T47D (cell line): ENCODE measurements around the gene CORO2B.
"Not testable (repeated sequence)": the region's sequence is repeated elsewhere in the genome, so short reads cannot be mapped to it uniquely, and the experiment has no call there.

Experiments
- DNase-seq, 2 experiments: peaks; one replicate each; pipeline versions ENCODE4 v3.0.0 to v3.0.0-alpha.2; 2011 to 2012; ENCODE audit warnings: low read depth in 1 of 2, low spot score in 1 of 2
- JUND ChIP-seq: IDR thresholded peaks from 2 replicates; pipeline ENCODE4 v1.6.1; 2012; ENCODE audit warnings: low read depth
- in situ Hi-C: cut with HindIII; loops from 2 replicates; pipeline ENCODE4 v1.10.0; 2016; ENCODE audit warnings: low sequenced_read_pairs, low pct_unique_long_range_greater_than_20kb

Gene CORO2B

DNA sequence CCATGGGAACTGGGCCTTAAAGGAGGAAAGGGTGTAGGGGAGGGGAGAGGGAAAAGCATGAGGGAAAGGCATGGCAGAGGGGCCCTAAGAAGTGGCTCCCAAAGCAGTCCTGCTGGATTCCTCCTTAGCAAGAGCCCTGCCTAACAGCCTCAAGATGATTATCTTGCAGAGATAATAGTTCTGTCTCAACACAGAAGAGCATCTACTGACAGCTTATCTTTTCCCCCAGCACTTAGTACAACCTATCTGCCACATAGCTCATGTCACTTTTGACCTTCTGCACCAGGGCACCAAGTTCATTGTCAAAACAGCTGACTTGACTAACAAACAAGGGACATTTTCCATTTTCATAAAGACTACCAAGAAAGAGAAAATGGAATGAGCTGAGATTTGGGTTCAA is 155.6 kb downstream of the CORO2B start:
- in situ Hi-C loops = no loop called here
- DNase-seq = no peak

DNA sequence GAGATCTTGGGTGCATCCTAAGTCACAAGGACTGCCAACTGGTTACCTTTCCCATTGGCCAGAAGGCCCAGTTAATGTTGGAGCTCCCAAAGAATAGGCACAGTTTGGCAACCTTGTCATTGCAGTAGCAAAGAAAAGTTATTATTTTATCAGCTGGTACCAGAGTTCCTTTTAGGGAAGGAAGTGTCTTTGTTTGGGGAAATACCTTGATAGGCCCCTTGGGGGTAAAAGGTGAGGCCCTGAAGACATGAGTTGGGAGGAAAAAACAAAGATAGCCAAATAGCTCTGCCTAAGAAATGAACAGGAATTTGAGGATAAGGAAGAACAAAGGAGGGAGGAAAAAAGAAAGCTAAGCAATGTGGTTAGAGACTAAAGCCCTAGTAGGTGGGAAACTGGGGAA is 156.1 kb downstream of the CORO2B start:
- in situ Hi-C loops = no loop called here
- no peak for DNase-seq
- TF ChIP-seq JUND = no peak

More for the DNA sequence above, 155.6 kb downstream of the CORO2B start:
- no peak for TF ChIP-seq JUND

DNA sequence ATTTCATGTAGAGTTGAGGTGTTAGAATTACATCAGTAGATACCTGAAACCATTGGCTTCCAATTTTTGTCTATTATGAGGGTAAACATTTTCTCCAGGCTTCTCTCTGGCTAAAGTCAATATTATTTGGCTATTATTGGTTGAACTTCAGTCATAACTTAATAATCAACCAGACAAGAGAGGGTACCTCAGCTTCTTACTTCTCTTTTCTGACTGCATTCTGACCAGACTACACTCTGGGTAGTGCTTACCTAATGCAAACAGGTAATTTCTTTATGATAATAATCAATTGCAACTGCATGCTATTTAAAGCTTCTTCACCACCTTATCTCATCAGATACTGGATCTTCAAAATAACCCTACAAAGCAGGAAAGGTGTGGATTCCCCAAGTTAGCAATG is 156.8 kb downstream of the CORO2B start:
- TF ChIP-seq JUND = no peak
- in situ Hi-C loops = no loop called here
- no peak for DNase-seq

DNA sequence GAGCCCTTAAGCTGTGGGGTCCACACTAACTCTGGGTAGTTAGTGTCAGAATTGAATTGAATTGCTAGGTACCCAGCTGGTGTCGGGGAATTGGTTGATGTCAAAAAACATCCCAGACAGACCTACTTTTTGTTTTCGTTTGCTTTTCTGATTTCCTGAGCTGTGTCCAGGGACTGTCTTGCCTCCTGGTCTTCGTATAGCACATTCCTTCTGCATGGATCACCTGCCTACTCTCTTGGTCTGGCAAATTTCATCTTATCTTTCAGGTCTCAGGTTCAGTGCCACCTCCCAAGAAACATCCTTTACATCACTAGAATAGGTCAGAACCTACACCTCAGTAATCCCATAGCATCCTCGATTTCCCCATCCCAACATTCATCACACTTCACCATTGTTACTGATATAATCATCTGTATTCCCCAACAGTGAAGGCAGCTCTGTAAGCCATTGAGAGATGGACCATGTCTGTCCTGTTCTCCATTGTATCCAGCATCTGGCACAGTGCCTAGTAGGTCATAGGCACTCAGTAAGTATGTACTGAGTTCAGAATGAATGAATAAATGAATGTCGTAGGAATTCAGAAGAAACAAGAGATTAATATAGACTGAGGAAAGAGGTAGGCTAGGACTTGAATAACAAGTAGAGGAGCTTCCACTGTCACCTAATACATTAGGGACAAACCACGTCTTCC is 160.7 kb downstream of the CORO2B start:
- peak in 1 of 2 experiments; percentile 14 for DNase-seq
- TF ChIP-seq JUND = no peak
- in situ Hi-C loops = no loop called here

DNA sequence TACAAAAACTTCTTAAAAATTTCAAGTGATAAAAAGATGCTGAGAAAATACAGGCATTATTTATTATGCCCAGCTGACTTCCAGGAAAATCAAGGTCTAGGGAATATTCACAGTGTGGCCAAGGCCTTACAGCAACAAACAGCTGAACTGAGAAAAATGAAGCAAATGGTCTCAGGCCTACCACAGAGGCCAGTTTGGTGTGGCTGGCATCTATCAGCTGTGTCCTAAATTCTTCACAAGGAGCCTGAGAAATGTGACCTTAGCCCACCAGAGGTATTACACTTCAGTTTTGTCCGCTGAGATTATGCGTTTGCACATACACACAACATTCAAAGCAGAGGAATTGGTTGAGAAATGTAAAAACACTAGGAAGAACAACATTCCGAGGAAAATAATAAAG is 164.5 kb downstream of the CORO2B start:
- no peak for TF ChIP-seq JUND
- in situ Hi-C loops = no loop called here
- no peak for DNase-seq

DNA sequence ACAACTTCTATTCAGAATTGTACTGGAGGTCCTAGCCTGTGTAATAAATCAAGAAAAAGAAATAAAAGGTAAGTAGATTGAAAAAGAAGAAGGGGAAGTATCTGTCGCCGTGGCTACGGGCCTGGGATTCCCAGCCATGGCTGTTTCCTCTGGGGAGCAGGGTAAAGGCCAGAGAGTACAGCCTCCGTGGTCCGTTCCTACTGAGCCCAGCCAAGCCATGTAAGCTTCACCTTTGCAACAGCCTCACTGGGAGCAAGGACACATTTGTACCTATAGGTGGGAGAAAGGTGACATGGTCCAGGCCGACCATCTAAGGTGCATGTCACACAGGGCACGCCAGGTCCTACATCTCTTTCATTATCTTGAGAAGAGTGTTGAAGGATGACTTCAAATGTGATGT is 170.6 kb downstream of the CORO2B start:
- TF ChIP-seq JUND = no peak
- in situ Hi-C loops = no loop called here
- DNase-seq = no peak

DNA sequence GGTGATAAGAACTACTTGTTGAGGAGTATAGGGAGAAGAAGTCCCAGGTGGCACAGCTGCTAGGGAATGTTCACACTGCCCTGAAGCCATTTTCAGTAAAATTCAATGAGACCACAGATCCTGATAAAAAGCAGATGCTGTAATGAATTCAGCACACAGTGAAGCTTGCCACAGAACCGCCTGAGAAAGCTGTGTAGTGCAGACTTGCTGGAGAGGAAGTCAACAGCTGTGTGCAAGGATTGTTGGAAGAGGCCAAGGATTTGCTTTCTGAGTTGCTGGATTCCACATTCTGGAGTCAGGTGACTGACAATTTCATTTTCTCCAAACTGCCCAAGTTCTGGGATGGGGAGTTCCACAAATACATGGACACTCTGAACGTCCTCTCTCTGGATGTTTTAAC is 171.0 kb downstream of the CORO2B start:
- no peak for TF ChIP-seq JUND
- in situ Hi-C loops = no loop called here
- no peak for DNase-seq

DNA sequence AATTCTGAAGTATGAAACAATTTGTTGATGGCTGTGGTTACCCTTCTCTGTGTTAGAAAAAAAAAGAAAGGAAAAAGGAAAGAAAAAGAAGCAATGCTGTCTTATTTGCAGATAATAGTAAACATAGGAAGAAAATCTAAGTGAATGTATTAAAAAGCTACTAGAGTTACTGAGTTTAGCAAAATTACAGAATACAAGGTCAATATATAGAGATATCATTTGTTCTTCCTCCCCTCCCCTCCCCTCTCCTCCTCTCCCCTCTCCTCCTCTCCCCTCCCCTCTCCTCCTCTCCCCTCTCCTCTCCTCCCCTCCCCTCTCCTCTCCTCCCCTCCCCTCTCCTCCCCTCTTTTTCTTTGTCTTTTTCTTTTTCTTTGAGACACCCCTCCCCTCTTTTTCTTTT is 172.8 kb downstream of the CORO2B start:
- in situ Hi-C loops = no loop called here
- no peak for DNase-seq

DNA sequence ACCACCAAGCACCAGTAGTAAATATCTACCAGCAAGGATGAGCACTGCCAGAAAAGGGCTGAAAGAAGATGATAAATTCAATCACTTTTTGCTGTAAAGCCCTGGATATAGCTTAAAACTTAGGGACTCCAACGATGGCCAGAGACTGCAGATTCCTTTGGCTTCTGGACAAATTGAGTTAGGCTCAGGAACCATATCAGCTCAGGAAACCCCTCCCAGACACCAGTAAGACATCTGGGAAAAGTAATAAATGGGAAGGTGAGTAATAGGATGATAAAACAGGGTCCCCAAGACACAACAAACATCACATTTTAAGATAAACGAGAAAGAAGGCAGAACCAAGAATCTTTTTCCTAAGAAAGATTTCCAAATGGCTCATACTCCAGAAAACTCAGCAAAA is 176.9 kb downstream of the CORO2B start:
- TF ChIP-seq JUND = no peak
- in situ Hi-C loops = no loop called here
- no peak for DNase-seq

More for the DNA sequence above, 172.8 kb downstream of the CORO2B start:
- TF ChIP-seq JUND = no peak

DNA sequence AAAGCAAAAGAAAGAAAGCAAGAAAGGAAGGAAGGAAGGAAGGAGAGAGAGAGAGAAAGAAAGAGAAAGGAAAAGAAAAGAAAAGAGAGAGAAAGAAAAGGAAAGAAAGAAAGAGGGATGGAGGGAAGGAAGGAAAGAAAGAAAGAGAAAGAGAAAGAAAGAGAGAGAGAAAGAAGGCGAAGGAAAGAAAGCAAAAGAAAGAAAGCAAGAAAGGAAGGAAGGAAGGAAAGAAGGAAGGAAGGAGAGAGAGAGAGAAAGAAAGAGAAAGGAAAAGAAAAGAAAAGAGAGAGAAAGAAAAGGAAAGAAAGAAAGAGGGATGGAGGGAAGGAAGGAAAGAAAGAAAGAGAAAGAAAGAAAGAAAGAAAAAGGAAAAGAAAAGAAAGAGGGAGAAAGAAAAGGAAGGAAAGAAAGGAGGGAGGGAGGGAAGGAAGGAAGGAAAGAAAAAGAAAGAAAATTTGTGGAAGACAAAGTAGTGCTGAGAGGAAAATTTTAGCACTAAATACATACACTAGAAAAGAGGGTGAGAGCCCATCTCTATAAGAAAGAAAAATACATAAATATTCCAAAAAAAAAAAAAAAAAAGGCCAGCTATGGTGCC is 181.3 kb downstream of the CORO2B start:
- DNase-seq, in situ Hi-C loops: not testable (repeated sequence)

DNA sequence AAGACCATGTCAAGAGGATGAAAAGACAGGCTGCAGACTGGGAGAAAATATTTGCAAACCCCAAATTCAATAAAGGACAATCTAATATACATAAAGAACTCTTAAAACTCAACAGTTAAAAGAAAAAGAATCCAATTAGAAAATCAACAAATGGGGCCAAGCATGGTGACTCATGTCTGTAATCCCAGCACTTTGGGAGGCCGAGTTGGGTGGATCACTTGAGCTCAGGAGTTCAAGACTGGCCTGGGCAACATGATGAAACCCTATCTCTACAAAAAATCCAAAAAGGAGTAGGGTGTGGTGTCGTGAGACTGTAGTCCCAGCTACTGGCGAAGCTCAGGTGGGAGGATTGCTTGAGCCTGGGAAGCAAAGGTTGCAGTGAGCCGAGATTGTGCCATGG is 184.3 kb downstream of the CORO2B start:
- DNase-seq = no peak
- in situ Hi-C loops = no loop called here
- TF ChIP-seq JUND = no peak

DNA sequence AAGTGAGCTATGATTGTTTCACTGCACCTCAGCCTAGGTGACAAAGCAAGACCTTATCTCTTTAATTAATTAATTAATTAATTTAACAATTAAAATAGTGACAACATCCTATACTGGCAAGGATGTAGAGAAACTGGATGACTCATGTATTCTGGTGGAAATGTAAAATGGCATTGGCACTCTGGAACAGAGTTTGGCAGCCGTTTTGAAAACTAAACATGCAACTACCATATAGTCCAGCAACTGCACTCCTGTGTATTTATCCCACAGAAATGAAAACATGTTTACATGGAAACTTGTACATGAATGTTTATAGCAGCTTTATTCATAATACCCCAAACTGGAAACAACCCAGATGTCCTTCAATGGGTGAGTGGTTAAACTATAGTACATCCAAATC is 185.3 kb downstream of the CORO2B start:
- DNase-seq = no peak
- no peak for TF ChIP-seq JUND
- in situ Hi-C loops = no loop called here

DNA sequence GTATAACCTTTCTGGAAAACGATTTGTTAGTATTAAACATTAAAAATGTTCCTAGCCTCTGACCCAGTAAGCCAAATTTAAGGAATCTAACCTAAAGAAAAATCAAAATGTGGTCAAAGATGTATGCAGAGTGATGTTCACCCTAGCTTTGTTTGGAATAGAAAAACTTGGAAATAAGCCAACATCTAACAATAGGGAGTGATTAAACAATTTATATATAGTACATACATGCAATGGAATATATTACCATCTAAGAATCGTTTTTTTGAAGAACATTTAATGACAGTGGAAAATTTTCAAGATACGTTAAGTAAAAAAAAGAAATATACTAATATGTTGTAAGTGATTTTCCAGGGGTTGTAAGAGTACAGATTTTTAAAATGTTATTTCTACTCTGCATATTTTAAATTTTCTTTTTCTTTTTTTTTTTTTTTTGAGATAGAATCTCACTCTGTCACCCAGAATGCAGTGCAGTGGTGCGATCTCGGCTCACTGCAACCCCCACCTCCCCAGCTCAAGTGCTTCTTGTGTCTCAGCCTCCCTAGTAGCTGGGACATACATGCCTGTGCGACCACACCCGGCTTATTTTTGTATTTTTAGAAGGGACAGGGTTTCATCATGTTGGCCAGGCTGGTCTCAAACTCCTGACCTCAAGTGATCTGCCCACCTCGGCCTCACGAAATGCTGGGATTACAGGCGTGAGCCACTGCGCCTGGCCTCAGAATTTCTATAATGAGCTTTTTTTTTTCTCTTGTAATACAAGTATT is 187.0 kb downstream of the CORO2B start:
- TF ChIP-seq JUND = no peak
- no peak for DNase-seq
- in situ Hi-C loops = no loop called here

DNA sequence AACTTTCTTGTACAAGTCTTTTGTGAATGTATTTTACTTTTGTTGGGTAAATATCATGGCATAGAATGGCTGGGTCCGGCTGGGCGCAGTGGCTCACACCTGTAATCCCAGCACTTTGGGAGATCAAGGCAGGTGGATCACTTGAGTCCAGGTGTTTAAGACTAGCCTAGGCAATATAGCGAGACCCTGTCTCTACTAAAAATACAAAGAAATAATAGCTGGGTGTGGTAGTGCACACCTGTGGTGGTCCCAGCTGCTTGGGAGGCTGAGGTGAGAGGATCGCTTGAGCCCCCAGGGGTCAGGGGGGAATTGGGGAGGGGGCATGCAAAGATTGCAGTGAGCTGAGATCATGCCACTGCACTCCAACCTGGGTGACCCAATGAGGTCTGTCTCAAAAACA is 189.0 kb downstream of the CORO2B start:
- no peak for DNase-seq
- in situ Hi-C loops = no loop called here
- TF ChIP-seq JUND = no peak
